Measurements from ENCODE around the gene EEF1AKMT1. TPM values are rescaled to one million over a fixed set of nuclear protein-coding genes. Genes with fewer than 3 reads are reported as not detected.

The EEF1AKMT1 gene
- total RNA-seq, 1 donor from 2014 or later, result 13.6 TPM

DNA sequence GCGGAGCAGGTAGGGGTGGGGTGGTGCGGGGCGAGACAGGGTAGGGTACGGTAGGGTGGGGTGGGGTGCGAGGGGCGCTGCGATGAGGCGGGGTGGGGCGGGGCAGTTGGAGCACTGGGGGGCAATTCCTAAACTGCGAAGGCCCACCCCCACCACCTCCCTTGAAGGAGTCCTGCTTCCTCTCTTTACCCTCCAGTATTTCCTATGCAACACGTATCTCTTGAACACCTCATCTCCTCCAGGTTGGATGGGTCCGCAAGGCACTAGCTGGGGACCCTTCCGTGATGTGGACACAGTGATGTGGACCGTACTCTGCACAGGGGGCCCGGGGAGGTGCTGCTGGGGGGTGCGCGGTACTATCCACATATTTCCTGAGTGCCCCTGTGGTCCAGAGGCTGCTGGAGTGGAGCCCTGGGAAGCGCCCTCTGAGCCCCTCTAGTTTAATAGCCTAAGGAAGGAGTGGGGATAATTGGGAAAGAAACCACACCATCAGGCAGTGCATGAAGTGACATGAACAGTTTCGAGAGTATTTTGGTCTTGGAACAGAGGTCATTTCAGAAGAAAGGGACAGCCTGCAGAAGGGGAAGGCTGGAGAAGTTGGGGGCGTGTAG is 69.2 kb downstream of the EEF1AKMT1 start:
- peaks cover 0 to 14% (median 0%) of the 10 kb centered on the region in 3 donors for H3K27me3 ChIP-seq (ENCODE audit: control insufficient read depth in 3 of 3, insufficient read depth in 3 of 3, low read length in 3 of 3)
- H3K4me1 ChIP-seq (ENCODE audit: control insufficient read depth in 3 of 3, insufficient read depth in 3 of 3, low read length in 3 of 3), result peaks cover 9 to 21% (median 10%) of the 10 kb centered on the region in 3 donors
- H3K27ac ChIP-seq (ENCODE audit: low read depth, low read length), result no peak overlapping the region
- H3K36me3 ChIP-seq (ENCODE audit: control insufficient read depth in 3 of 3, insufficient read depth in 3 of 3, low read length in 3 of 3), result no peaks in the 10 kb centered on the region
- no peaks in the 10 kb centered on the region for H3K9me3 ChIP-seq (ENCODE audit: control insufficient read depth in 3 of 3, low read length in 3 of 3)
- peak overlapping the region in 1 of 3 donors; percentile 14 for H3K4me3 ChIP-seq (ENCODE audit: low read length in 3 of 3)
- no peak overlapping the region for H3K9ac ChIP-seq (ENCODE audit: low read depth in 1 of 3, low read length in 3 of 3)

DNA sequence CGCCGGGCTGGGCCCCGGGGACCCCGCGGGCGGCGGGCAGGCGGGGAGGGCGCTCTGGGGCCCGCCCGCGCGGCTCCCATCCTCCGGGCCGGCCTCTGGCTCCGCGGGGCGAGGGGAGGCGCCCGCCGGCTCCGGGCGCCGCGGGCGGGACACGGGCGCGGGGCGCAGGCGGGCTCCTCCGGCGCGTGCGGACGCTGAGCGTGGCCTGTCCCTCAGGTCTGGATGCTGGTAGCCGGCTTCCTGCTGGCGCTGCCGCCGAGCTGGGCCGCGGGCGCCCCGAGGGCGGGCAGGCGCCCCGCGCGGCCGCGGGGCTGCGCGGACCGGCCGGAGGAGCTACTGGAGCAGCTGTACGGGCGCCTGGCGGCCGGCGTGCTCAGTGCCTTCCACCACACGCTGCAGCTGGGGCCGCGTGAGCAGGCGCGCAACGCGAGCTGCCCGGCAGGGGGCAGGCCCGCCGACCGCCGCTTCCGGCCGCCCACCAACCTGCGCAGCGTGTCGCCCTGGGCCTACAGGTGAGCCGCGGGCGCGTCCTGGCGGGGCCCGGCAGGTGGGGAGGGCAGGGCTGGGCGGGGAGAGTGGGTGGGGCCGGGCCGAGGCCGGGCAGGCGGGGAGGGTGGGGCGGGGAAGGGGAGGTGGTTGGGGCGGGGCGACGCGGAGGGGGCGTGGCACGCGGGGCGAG is 69.8 kb downstream of the EEF1AKMT1 start:
- peak overlapping the region in 1 of 3 donors; percentile 68 for H3K9ac ChIP-seq (ENCODE audit: low read depth in 1 of 3, low read length in 3 of 3)
- no peaks in the 10 kb centered on the region for H3K9me3 ChIP-seq (ENCODE audit: control insufficient read depth in 3 of 3, low read length in 3 of 3)
- peaks cover 0 to 14% (median 0%) of the 10 kb centered on the region in 3 donors for H3K27me3 ChIP-seq (ENCODE audit: control insufficient read depth in 3 of 3, insufficient read depth in 3 of 3, low read length in 3 of 3)
- H3K4me3 ChIP-seq (ENCODE audit: low read length in 3 of 3), result peak overlapping the region in 2 of 3 donors; percentile 57 to 64
- H3K36me3 ChIP-seq (ENCODE audit: control insufficient read depth in 3 of 3, insufficient read depth in 3 of 3, low read length in 3 of 3), result no peaks in the 10 kb centered on the region
- no peak overlapping the region for H3K27ac ChIP-seq (ENCODE audit: low read depth, low read length)
- peaks cover 4 to 14% (median 6%) of the 10 kb centered on the region in 3 donors for H3K4me1 ChIP-seq (ENCODE audit: control insufficient read depth in 3 of 3, insufficient read depth in 3 of 3, low read length in 3 of 3)

DNA sequence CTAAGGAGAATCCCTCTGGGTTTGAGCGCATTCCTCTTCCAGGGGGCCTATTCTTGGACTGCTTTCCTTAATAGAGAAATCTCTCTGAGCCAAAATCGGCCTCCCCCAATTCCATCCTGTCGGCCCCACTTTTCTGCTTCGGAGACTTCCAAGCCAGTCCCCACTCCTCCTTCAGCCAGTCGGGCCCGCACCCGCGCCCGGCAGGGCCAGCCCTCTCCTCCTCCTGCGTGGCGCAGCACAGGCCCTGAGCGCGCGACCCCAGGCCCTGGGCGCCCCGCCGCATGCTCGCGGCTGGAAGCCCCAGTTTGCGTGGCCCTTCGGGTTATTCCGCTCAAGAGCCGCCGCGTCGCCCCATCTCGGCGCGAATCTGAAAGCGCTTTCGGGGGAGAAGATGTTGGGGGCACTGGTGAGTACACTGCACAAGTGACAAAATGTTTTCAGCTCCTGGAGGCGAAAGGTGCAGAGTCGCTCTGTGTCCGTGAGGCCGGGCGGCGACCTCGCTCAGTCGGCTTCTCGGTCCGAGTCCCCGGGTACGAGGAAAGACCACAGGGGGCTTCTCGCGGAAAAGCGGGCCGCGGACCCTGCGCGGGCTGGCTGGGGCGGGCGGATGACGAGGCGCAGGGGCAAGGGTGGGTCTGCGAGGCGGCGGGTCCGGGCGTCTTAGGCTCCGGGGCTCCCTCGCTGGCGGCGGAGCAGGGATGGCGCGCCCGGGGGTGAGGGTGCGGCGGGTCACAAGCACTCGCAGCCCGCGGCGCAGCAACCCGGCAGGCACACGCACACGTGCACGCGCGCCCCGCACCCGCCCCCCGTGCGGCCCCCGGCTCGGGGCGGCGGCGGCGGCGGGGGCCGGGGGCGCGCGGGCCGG is 70.6 kb downstream of the EEF1AKMT1 start, which contains the start of gene IL17D:
Gene IL17D (plus strand): TSS at position 785 of the 865 bp plus-strand sequence. CDS start 303 bp downstream, outside the sequence.
- H3K4me3 ChIP-seq (ENCODE audit: low read length in 3 of 3), result peak within 1 kb of the TSS; percentile 77 to 86 (median 80)
- peak within 1 kb of the TSS; percentile 72 to 91 (median 83) for H3K9ac ChIP-seq (ENCODE audit: low read depth in 1 of 3, low read length in 3 of 3)
- peaks cover 0 to 14% (median 0%) of the 10 kb centered on the region in 3 donors for H3K27me3 ChIP-seq (ENCODE audit: control insufficient read depth in 3 of 3, insufficient read depth in 3 of 3, low read length in 3 of 3)
- H3K36me3 ChIP-seq (ENCODE audit: control insufficient read depth in 3 of 3, insufficient read depth in 3 of 3, low read length in 3 of 3), result no peaks in the 10 kb centered on the region
- H3K9me3 ChIP-seq (ENCODE audit: control insufficient read depth in 3 of 3, low read length in 3 of 3), result no peaks in the 10 kb centered on the region
- H3K27ac ChIP-seq (ENCODE audit: low read depth, low read length), result peak within 1 kb of the TSS; percentile 75
- H3K4me1 ChIP-seq (ENCODE audit: control insufficient read depth in 3 of 3, insufficient read depth in 3 of 3, low read length in 3 of 3), result peaks cover 4 to 13% (median 4%) of the 10 kb centered on the region in 3 donors

DNA sequence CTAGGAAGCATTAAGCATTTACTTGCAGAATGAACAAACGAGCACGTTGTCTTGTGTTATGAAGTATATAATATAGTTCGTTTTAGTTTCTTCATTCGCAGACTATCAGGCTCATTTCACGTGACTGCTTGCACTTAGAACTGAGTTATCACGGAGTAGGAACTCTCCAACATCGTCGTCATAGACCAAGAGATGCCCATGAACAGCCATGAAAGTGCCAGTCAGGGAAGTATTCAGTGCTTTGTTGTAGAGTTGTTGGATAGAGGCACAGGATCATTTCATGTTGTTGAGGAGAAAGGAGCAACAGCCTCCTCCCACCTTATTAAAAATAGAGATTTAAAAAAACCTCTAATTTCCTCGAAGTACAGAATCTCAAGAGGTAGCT is 71.2 kb downstream of the EEF1AKMT1 start:
- Histone ChIP-seq H3K27ac (ENCODE audit: low read depth, low read length) (peak overlapping the region; percentile 75), H3K4me3 (ENCODE audit: low read length in 3 of 3) (peak overlapping the region; percentile 77 to 86 (median 80)), H3K27me3 (ENCODE audit: control insufficient read depth in 3 of 3, insufficient read depth in 3 of 3, low read length in 3 of 3) (peaks cover 0 to 14% (median 0%) of the 10 kb centered on the region in 3 donors), H3K4me1 (ENCODE audit: control insufficient read depth in 3 of 3, insufficient read depth in 3 of 3, low read length in 3 of 3) (peaks cover 4 to 13% (median 4%) of the 10 kb centered on the region in 3 donors), H3K9ac (ENCODE audit: low read depth in 1 of 3, low read length in 3 of 3) (peak overlapping the region; percentile 72 to 91 (median 83)), H3K9me3 (ENCODE audit: control insufficient read depth in 3 of 3, low read length in 3 of 3) (no peaks in the 10 kb centered on the region), H3K36me3 (ENCODE audit: control insufficient read depth in 3 of 3, insufficient read depth in 3 of 3, low read length in 3 of 3) (no peaks in the 10 kb centered on the region)

DNA sequence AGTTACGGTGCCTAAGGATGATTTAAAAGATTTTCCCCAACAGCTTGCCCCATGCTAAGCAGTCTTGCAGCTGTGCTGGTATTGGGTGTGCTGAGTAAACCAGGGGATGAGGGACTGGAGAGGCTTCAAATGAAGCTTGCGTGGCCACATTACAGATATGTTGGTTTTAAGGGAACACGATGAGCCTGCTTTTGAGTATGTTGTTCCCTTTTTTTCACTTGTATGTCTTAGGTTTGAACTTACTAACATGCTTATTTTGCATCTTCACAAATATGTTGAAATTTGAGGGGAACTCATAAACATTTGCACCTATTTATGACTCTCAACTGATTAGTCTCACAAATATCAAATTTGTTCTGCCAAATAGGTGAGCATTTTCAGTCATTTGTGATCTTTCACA is 72.3 kb downstream of the EEF1AKMT1 start:
- Histone ChIP-seq H3K9me3 (ENCODE audit: control insufficient read depth in 3 of 3, low read length in 3 of 3) (no peaks in the 10 kb centered on the region), H3K4me3 (ENCODE audit: low read length in 3 of 3) (peak overlapping the region in 2 of 3 donors; percentile 38 to 49), H3K36me3 (ENCODE audit: control insufficient read depth in 3 of 3, insufficient read depth in 3 of 3, low read length in 3 of 3) (no peaks in the 10 kb centered on the region), H3K27ac (ENCODE audit: low read depth, low read length) (no peak overlapping the region), H3K9ac (ENCODE audit: low read depth in 1 of 3, low read length in 3 of 3) (no peak overlapping the region), H3K27me3 (ENCODE audit: control insufficient read depth in 3 of 3, insufficient read depth in 3 of 3, low read length in 3 of 3) (peaks cover 0 to 14% (median 0%) of the 10 kb centered on the region in 3 donors), H3K4me1 (ENCODE audit: control insufficient read depth in 3 of 3, insufficient read depth in 3 of 3, low read length in 3 of 3) (peaks cover 4 to 13% (median 4%) of the 10 kb centered on the region in 3 donors)

DNA sequence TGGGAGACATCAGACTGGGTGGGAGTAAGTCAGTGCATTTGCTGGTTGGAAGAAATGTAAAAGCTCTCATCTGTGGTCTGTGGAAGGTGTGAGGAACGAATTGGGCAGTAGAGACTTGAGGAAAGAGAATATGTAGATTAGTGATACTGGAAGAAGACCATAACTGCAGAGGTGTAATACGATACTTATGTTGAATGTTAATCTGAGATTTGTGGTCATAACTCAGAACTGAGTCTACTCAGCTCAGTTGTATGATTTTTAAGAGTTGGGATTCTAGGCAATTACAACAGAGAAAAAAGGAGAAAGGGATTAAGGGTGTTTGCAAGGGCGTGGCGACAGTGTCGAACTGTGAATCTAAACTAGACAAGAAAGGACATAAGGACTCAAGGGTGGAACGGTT is 73.5 kb downstream of the EEF1AKMT1 start:
- Histone ChIP-seq H3K4me1 (ENCODE audit: control insufficient read depth in 3 of 3, insufficient read depth in 3 of 3, low read length in 3 of 3) (peaks cover 4 to 13% (median 4%) of the 10 kb centered on the region in 3 donors), H3K9ac (ENCODE audit: low read depth in 1 of 3, low read length in 3 of 3) (no peak overlapping the region), H3K27ac (ENCODE audit: low read depth, low read length) (no peak overlapping the region), H3K36me3 (ENCODE audit: control insufficient read depth in 3 of 3, insufficient read depth in 3 of 3, low read length in 3 of 3) (no peaks in the 10 kb centered on the region), H3K9me3 (ENCODE audit: control insufficient read depth in 3 of 3, low read length in 3 of 3) (no peaks in the 10 kb centered on the region), H3K4me3 (ENCODE audit: low read length in 3 of 3) (no peak overlapping the region), H3K27me3 (ENCODE audit: control insufficient read depth in 3 of 3, insufficient read depth in 3 of 3, low read length in 3 of 3) (peaks cover 0 to 14% (median 0%) of the 10 kb centered on the region in 3 donors)

DNA sequence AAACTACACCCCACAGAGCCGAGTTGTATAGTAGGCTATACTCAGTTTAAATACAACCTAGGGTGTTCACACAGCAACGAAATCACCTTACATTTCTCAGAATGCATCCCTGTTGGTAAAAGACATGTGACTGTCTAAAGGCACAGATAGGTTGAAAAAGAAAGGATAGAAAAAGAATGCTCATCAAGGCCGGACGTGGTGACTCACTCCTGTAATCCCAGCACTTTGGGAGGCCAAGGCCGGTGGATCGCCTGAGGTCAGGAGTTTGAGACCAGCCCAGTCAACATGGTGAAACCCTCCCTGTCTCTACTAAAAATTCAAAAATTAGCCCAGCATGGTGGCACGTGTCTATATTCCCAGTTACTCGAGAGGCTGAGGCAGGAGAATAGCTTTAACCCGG is 74.0 kb downstream of the EEF1AKMT1 start:
- Histone ChIP-seq H3K27ac (ENCODE audit: low read depth, low read length) (no peak overlapping the region), H3K9ac (ENCODE audit: low read depth in 1 of 3, low read length in 3 of 3) (no peak overlapping the region), H3K36me3 (ENCODE audit: control insufficient read depth in 3 of 3, insufficient read depth in 3 of 3, low read length in 3 of 3) (no peaks in the 10 kb centered on the region), H3K9me3 (ENCODE audit: control insufficient read depth in 3 of 3, low read length in 3 of 3) (no peaks in the 10 kb centered on the region), H3K27me3 (ENCODE audit: control insufficient read depth in 3 of 3, insufficient read depth in 3 of 3, low read length in 3 of 3) (peaks cover 0 to 14% (median 0%) of the 10 kb centered on the region in 3 donors), H3K4me3 (ENCODE audit: low read length in 3 of 3) (no peak overlapping the region), H3K4me1 (ENCODE audit: control insufficient read depth in 3 of 3, insufficient read depth in 3 of 3, low read length in 3 of 3) (peaks cover 4 to 13% (median 4%) of the 10 kb centered on the region in 3 donors)

DNA sequence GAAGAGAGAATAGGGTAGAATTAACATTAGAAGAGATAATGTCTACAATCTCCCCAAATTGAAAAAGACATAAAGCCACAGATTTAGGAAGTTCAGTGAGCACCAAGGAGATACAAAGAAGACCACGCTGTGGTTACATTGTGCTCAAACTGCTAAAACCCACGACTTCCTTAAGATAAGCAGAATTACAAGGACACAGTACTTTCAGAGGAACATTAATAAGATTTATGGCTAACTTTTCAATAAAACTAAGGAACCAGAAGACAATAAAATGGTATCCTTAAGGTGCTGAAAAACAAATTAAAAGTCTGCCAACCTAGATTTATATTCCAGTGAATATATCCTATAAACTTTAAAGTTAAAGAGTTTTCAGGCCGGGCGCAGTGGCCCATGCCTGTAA is 77.7 kb downstream of the EEF1AKMT1 start:
- H3K4me3 ChIP-seq (ENCODE audit: low read length in 3 of 3), result no peak overlapping the region
- H3K27me3 ChIP-seq (ENCODE audit: control insufficient read depth in 3 of 3, insufficient read depth in 3 of 3, low read length in 3 of 3), result peaks cover 0 to 9% (median 0%) of the 10 kb centered on the region in 3 donors
- H3K4me1 ChIP-seq (ENCODE audit: control insufficient read depth in 3 of 3, insufficient read depth in 3 of 3, low read length in 3 of 3), result no peaks in the 10 kb centered on the region
- H3K27ac ChIP-seq (ENCODE audit: low read depth, low read length), result no peak overlapping the region
- peaks cover 0 to 6% (median 0%) of the 10 kb centered on the region in 3 donors for H3K36me3 ChIP-seq (ENCODE audit: control insufficient read depth in 3 of 3, insufficient read depth in 3 of 3, low read length in 3 of 3)
- no peak overlapping the region for H3K9ac ChIP-seq (ENCODE audit: low read depth in 1 of 3, low read length in 3 of 3)
- no peaks in the 10 kb centered on the region for H3K9me3 ChIP-seq (ENCODE audit: control insufficient read depth in 3 of 3, low read length in 3 of 3)

DNA sequence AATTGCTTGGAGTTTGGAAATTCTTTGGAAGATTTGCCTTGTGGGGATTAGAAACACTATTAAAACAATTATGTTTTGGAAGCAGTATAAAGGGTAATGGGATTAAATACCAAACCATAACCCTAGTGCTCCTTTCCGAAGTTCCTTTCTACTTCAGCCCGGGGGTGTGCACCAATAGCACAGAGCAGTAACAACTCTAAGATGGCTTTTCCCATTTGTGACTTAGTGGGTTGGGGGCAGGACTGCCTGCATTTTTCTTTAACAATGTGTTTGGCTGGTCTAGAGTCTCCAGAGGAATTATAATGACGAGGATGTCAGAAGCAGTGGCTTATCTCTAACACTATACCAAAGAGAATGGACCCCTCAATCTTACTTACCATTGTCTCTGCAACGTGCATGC is 82.1 kb downstream of the EEF1AKMT1 start:
- Histone ChIP-seq H3K27ac (ENCODE audit: low read depth, low read length) (no peak overlapping the region), H3K9ac (ENCODE audit: low read depth in 1 of 3, low read length in 3 of 3) (no peak overlapping the region), H3K9me3 (ENCODE audit: control insufficient read depth in 3 of 3, low read length in 3 of 3) (no peaks in the 10 kb centered on the region), H3K4me3 (ENCODE audit: low read length in 3 of 3) (no peak overlapping the region), H3K4me1 (ENCODE audit: control insufficient read depth in 3 of 3, insufficient read depth in 3 of 3, low read length in 3 of 3) (no peaks in the 10 kb centered on the region), H3K36me3 (ENCODE audit: control insufficient read depth in 3 of 3, insufficient read depth in 3 of 3, low read length in 3 of 3) (peaks cover 0 to 6% (median 4%) of the 10 kb centered on the region in 3 donors), H3K27me3 (ENCODE audit: control insufficient read depth in 3 of 3, insufficient read depth in 3 of 3, low read length in 3 of 3) (no peaks in the 10 kb centered on the region)

All from skeletal muscle tissue (tissue), 4 donors.